PC-3 (cell line): ENCODE data around the gene GFRA1. TPM values are rescaled to one million over a fixed set of nuclear protein-coding genes. Genes with fewer than 3 reads are reported as not detected.

Experiments
- ATAC-seq: fragments of 200-7000 bp; cut with Tn5 transposase; 2 replicates; pipeline ENCODE4 v1.9.1; 2020; ENCODE audit warnings: mild to moderate bottlenecking, moderate library complexity
- BruUV-seq: library from RNA; stranded (reverse); fragments of 400-500 nt; replicated peaks from 2 replicates; lab custom pipeline; 2021; lab: Mats Ljungman, UMichigan
- CTCF ChIA-PET: fragments of 300-600 bp; sonication (Branson Sonifier 250); formaldehyde crosslinking; loops from one replicate; lab custom pipeline; 2022; ENCODE audit warnings: antibody characterized with exemption; lab: Charles Lee
- POLR2A ChIA-PET: fragments of 300-600 bp; sonication (Branson Sonifier 250); formaldehyde crosslinking; loops from one replicate; lab custom pipeline; 2022; ENCODE audit warnings: antibody characterized with exemption; ENCODE audit not compliant: unreplicated experiment; lab: Charles Lee
- DNase-seq: peaks from one replicate; pipeline ENCODE4 v3.0.0-alpha.2; 2015
- H2AFZ ChIP-seq: fragments of 300-600 bp; sonication (generic); 2 replicates; pipeline ENCODE4 v1.6.0; 2016; ENCODE audit warnings: antibody characterized with exemption, low read length
- H3F3A ChIP-seq: fragments of 300-600 bp; sonication (generic); one replicate; pipeline ENCODE4 v1.6.0; 2017; ENCODE audit warnings: antibody characterized with exemption, low read length, control low read depth, mild to moderate bottlenecking; ENCODE audit not compliant: unreplicated experiment
- H3K27ac ChIP-seq: fragments of 300-600 bp; sonication (generic); 2 replicates; pipeline ENCODE4 v1.5.1; 2016; ENCODE audit warnings: mild to moderate bottlenecking, low read length
- H3K27me3 ChIP-seq: fragments of 300-600 bp; sonication (generic); 2 replicates; pipeline ENCODE4 v1.6.1; 2016; ENCODE audit warnings: low read length, mixed read lengths
- H3K36me3 ChIP-seq: fragments of 300-600 bp; sonication (generic); 2 replicates; pipeline ENCODE4 v1.6.1; 2016; ENCODE audit warnings: low read depth, mixed run types, low read length, mixed read lengths
- H3K4me1 ChIP-seq: fragments of 300-600 bp; sonication (generic); 2 replicates; pipeline ENCODE4 v1.5.1; 2016; ENCODE audit warnings: low read length; ENCODE audit not compliant: insufficient read depth
- H3K4me2 ChIP-seq: fragments of 300-600 bp; sonication (generic); 2 replicates; pipeline ENCODE4 v1.6.0; 2016; ENCODE audit warnings: low read length
- H3K4me3 ChIP-seq: fragments of 300-600 bp; sonication (generic); 2 replicates; pipeline ENCODE4 v1.5.1; 2016; ENCODE audit warnings: mild to moderate bottlenecking, low read length, mixed read lengths
- H3K79me2 ChIP-seq: fragments of 300-600 bp; sonication (generic); 2 replicates; pipeline ENCODE4 v1.6.1; 2017; ENCODE audit warnings: low read length, mixed read lengths
- H3K9ac ChIP-seq: fragments of 300-600 bp; sonication (generic); 2 replicates; pipeline ENCODE4 v1.6.0; 2016; ENCODE audit warnings: mild to moderate bottlenecking, low read length
- H3K9me2 ChIP-seq: fragments of 300-600 bp; sonication (generic); replicated peaks from 2 replicates; pipeline ENCODE4 v1.6.1; 2016; ENCODE audit warnings: mixed run types, low read length, mixed read lengths
- H3K9me3 ChIP-seq: fragments of 300-600 bp; sonication (generic); 2 replicates; pipeline ENCODE4 v1.6.1; 2016; ENCODE audit warnings: low read length, mixed read lengths
- H4K20me1 ChIP-seq: fragments of 300-600 bp; sonication (generic); 2 replicates; pipeline ENCODE4 v1.6.1; 2016; ENCODE audit warnings: low read length, mixed read lengths
- EZH2 ChIP-seq: fragments of 300-600 bp; sonication (generic); IDR thresholded peaks from one replicate; pipeline ENCODE4 v1.6.1; 2017; ENCODE audit warnings: antibody characterized with exemption, mild to moderate bottlenecking, low read length; ENCODE audit not compliant: unreplicated experiment
- EZH2phosphoT487 ChIP-seq: fragments of 300-600 bp; sonication (generic); IDR thresholded peaks from 2 replicates; pipeline ENCODE4 v1.6.1; 2018; ENCODE audit warnings: mild to moderate bottlenecking, antibody characterized with exemption, low read length, borderline replicate concordance
- intact Hi-C: fragments of 100-400 bp; cut with micrococcal nuclease; formaldehyde crosslinking; loops from 2 replicates; pipeline ENCODE4 v1.9.0; 2023
- total RNA-seq: library from RNA; depleted of rRNA; stranded (reverse); fragments of >200 nt; gene quantifications from 2 replicates; pipeline ENCODE4 v1.2.3, GENCODE V29; 2014
- TF ChIP-seq, protein P1 (sequence below): fragments of 300-600 bp; sonication (generic); conservative IDR thresholded peaks from 2 replicates; pipeline ENCODE4 v1.5.1; 2017; ENCODE audit warnings: antibody characterized with exemption, low read depth, mild to moderate bottlenecking, low read length

The GFRA1 gene
- total RNA-seq, 1 experiment from 2014 or later = not detected

GRCh38 chr10:116017405-116017804 lies 255.6 kb downstream of the GFRA1 start:
- ChIA-PET POLR2A (no interaction called here), CTCF (no interaction called here)
- Histone ChIP-seq H4K20me1 (no peaks in the 10 kb centered on the region), H3K27me3 (no peaks in the 10 kb centered on the region), H3K9me2 (no peaks in the 10 kb centered on the region), H3K79me2 (no peaks in the 10 kb centered on the region), H3F3A (no peaks in the 10 kb centered on the region), H3K4me1 (no peaks in the 10 kb centered on the region), H2AFZ (no peak overlapping the region), H3K4me2 (no peak overlapping the region), H3K27ac (no peak overlapping the region), H3K9ac (no peak overlapping the region), H3K36me3 (no peaks in the 10 kb centered on the region), H3K4me3 (no peak overlapping the region), H3K9me3 (no peaks in the 10 kb centered on the region)
- no peak for ATAC-seq
- intact Hi-C loops = no loop called here
- TF ChIP-seq, protein P1, sequence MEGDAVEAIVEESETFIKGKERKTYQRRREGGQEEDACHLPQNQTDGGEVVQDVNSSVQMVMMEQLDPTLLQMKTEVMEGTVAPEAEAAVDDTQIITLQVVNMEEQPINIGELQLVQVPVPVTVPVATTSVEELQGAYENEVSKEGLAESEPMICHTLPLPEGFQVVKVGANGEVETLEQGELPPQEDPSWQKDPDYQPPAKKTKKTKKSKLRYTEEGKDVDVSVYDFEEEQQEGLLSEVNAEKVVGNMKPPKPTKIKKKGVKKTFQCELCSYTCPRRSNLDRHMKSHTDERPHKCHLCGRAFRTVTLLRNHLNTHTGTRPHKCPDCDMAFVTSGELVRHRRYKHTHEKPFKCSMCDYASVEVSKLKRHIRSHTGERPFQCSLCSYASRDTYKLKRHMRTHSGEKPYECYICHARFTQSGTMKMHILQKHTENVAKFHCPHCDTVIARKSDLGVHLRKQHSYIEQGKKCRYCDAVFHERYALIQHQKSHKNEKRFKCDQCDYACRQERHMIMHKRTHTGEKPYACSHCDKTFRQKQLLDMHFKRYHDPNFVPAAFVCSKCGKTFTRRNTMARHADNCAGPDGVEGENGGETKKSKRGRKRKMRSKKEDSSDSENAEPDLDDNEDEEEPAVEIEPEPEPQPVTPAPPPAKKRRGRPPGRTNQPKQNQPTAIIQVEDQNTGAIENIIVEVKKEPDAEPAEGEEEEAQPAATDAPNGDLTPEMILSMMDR = no peak
- TF ChIP-seq EZH2phosphoT487 = no peak
- TF ChIP-seq EZH2 = no peak
- no peak for DNase-seq
- no TSS peak for BruUV-seq

DNA sequence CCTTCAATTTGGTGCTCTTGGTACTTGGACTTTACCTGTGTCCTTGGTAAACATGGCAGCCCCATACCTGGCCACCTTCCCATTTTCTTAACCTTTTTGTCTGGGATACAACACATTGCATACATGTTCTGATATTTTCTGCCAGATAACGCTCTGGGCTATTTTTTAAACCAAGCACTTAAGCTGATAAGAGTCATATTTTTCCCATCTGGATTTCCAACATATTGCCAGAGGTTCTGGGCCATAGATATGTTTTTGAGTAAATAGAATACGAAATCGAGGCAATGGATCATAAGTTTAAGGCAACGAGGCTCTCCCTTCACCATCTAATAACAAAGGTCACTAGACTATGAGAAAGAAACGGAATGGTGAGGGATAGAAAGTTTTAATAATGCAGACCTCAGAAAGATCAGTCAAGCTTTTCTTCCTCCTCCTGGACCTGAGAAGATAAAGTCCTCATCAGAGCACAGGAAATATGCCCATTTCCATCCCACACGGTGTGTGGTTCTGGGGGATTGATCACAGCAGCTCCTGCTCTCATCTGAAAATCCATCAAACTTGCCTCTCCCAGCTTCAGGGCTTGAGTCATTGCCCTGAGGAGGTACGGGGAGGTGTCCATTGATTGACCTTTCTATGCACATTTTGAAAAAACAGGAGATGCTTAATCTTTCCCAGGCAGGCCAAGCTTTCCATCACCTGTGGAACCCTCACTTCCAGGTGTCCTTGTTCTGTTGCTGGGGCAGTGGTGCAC lies 257.2 kb downstream of the GFRA1 start:
- H3K79me2 ChIP-seq = no peaks in the 10 kb centered on the region
- no peaks in the 10 kb centered on the region for H3K4me1 ChIP-seq
- intact Hi-C loops = no loop called here
- H3K9ac ChIP-seq = no peak overlapping the region
- BruUV-seq = no TSS peak
- no peaks in the 10 kb centered on the region for H3F3A ChIP-seq
- ATAC-seq (no peak), DNase-seq (no peak)
- no peak overlapping the region for H3K4me2 ChIP-seq
- CTCF ChIA-PET = no interaction called here
- POLR2A ChIA-PET = no interaction called here
- H4K20me1 ChIP-seq = no peaks in the 10 kb centered on the region
- H3K27ac ChIP-seq = no peak overlapping the region
- H2AFZ ChIP-seq = no peak overlapping the region
- H3K27me3 ChIP-seq = no peaks in the 10 kb centered on the region
- no peaks in the 10 kb centered on the region for H3K9me3 ChIP-seq
- no peaks in the 10 kb centered on the region for H3K9me2 ChIP-seq
- no peaks in the 10 kb centered on the region for H3K36me3 ChIP-seq
- H3K4me3 ChIP-seq = no peak overlapping the region
- TF ChIP-seq EZH2phosphoT487 (no peak), EZH2 (no peak)
- TF ChIP-seq, protein P1 = no peak

- Histone ChIP-seq H3F3A (no peaks in the 10 kb centered on the region), H3K27ac (no peak overlapping the region), H3K36me3 (no peaks in the 10 kb centered on the region), H3K9me3 (no peaks in the 10 kb centered on the region), H3K79me2 (no peaks in the 10 kb centered on the region), H3K4me3 (no peak overlapping the region), H3K9ac (no peak overlapping the region), H2AFZ (no peak overlapping the region), H3K27me3 (no peaks in the 10 kb centered on the region), H3K9me2 (no peaks in the 10 kb centered on the region), H4K20me1 (no peaks in the 10 kb centered on the region), H3K4me1 (no peaks in the 10 kb centered on the region), H3K4me2 (no peak overlapping the region)
- CTCF ChIA-PET = no interaction called here
- DNase-seq (no peak), ATAC-seq (no peak)
- no TSS peak for BruUV-seq
- TF ChIP-seq EZH2phosphoT487 (no peak), EZH2 (no peak)
- TF ChIP-seq, protein P1 = no peak
- intact Hi-C loops = no loop called here
- POLR2A ChIA-PET = no interaction called here
Observed at GRCh38 chr10:116014871-116015582, 258.0 kb downstream of the GFRA1 start.
